GM04503 (cell line): ENCODE data around the gene IQCF2.
"Not testable (repeated sequence)": the region's sequence is repeated elsewhere in the genome, so short reads cannot be mapped to it uniquely, and the experiment has no call there.

Experiments used
- DNase-seq: peaks from one replicate; pipeline ENCODE4 v3.0.0-alpha.2; 2012; ENCODE audit warnings: low read depth

IQCF2 gene

GRCh38 chr3:51879937-51880336 is 18.5 kb downstream of the IQCF2 start:
- no peak for DNase-seq

- no peak for DNase-seq
These were observed 25.0 kb downstream of the IQCF2 start for GRCh38 chr3:51886447-51886846.

GRCh38 chr3:51887620-51888019 is 26.2 kb downstream of the IQCF2 start:
- no peak for DNase-seq

- no peak for DNase-seq
These were observed 27.2 kb downstream of the IQCF2 start for GRCh38 chr3:51888463-51889105.

- no peak for DNase-seq
These were observed 30.0 kb downstream of the IQCF2 start for GRCh38 chr3:51891242-51892039.

GRCh38 chr3:51894391-51894790 is 33.0 kb downstream of the IQCF2 start:
- no peak for DNase-seq

GRCh38 chr3:51894939-51895338 is 33.5 kb downstream of the IQCF2 start:
- no peak for DNase-seq

GRCh38 chr3:51896607-51897305 is 35.3 kb downstream of the IQCF2 start:
- no peak for DNase-seq

GRCh38 chr3:51897391-51897790 is 36.0 kb downstream of the IQCF2 start:
- no peak for DNase-seq

- not testable (repeated sequence) for DNase-seq
These were observed 38.6 kb downstream of the IQCF2 start for GRCh38 chr3:51900043-51900442.

GRCh38 chr3:51902361-51902760 is 40.9 kb downstream of the IQCF2 start:
- not testable (repeated sequence) for DNase-seq

GRCh38 chr3:51904034-51904823 is 42.8 kb downstream of the IQCF2 start:
- no peak for DNase-seq

- DNase-seq = no peak
These were observed 46.6 kb downstream of the IQCF2 start for GRCh38 chr3:51908026-51908425.
